Transverse colon (tissue), 3 donors: ENCODE measurements around the gene CLCNKA.
"Not testable (repeated sequence)": the region's sequence is repeated elsewhere in the genome, so short reads cannot be mapped to it uniquely, and the experiment has no call there.

Experiments
- CTCF ChIP-seq, 5 experiments: fragments of 200-600 bp in 3 of 5; fragments of 450-650 bp in 2 of 5; sonication (generic) in 3 of 5; IDR thresholded peaks; 1 replicate in 2 of 5; 2 replicates in 3 of 5; pipeline ENCODE4 v1.5.1; 2016 to 2017; ENCODE audit warnings: antibody characterized with exemption in 5 of 5, inconsistent platforms in 3 of 5, mild to moderate bottlenecking in 2 of 5, moderate library complexity in 1 of 5
- POLR2A ChIP-seq: fragments of 450-650 bp; IDR thresholded peaks from one replicate; pipeline ENCODE4 v1.6.1; 2016; ENCODE audit warnings: antibody characterized with exemption, mild to moderate bottlenecking, moderate library complexity

- not testable (repeated sequence) for TF ChIP-seq POLR2A; CTCF (IDR thresholded peaks at IDR 0.05)
Observed at GRCh38 chr1:16026302-16026701, 4.5 kb downstream of the CLCNKA start.
